T-helper 1 cell treated with Interleukin-12 subunit alpha and Interleukin-12 subunit beta and Interleukin-4 antibody, amounts not matched to agents 30 ng/mL and 1 ng/mL, for 36 hours (primary cell): ENCODE data around the gene SUPT7L. TPM values are rescaled to one million over a fixed set of nuclear protein-coding genes. Genes with fewer than 3 reads are reported as not detected.

Experiments used
- total RNA-seq: library from RNA; stranded (reverse); gene quantifications from 2 replicates; pipeline ENCODE4 v1.2.3, GENCODE V29; 2022

The SUPT7L gene
- total RNA-seq, 1 donor from 2014 or later = 39.6 TPM

Other genes starting within 250 kb of the SUPT7L start
- gene NRBP1, start 235.0 kb downstream of the SUPT7L start, total RNA-seq = 100 and 104 TPM in 2 replicates
- gene KRTCAP3, start 221.2 kb downstream of the SUPT7L start, total RNA-seq = 4.8 and 5.5 TPM in 2 replicates
- 9.7 and 10.1 TPM in 2 replicates for gene IFT172, start 173.9 kb downstream of the SUPT7L start, total RNA-seq
- not detected in 2 replicates for gene FNDC4, start 168.4 kb downstream of the SUPT7L start, total RNA-seq
- not detected in 2 replicates for gene GCKR, start 166.8 kb downstream of the SUPT7L start, total RNA-seq
- gene ZNF512, start 80.6 kb downstream of the SUPT7L start, total RNA-seq = 36.8 and 39.1 TPM in 2 replicates
- gene CCDC121, start 34.6 kb downstream of the SUPT7L start, total RNA-seq = 1.0 and 2.2 TPM in 2 replicates
- 46.4 and 49.9 TPM in 2 replicates for gene GPN1, start 34.6 kb downstream of the SUPT7L start, total RNA-seq
- 28.6 and 30.1 TPM in 2 replicates for gene SLC4A1AP, start 275 bp upstream of the SUPT7L start, total RNA-seq
- gene MRPL33, start 108.1 kb upstream of the SUPT7L start, total RNA-seq = 33.4 and 39.1 TPM in 2 replicates
- gene RBKS, start 226.8 kb upstream of the SUPT7L start, total RNA-seq = 1.1 and 1.6 TPM in 2 replicates
- 40.8 and 42.6 TPM in 2 replicates for gene BABAM2, start 227.1 kb upstream of the SUPT7L start, total RNA-seq